ENCODE results near the gene HCN2. TPM values are rescaled to one million over a fixed set of nuclear protein-coding genes. Genes with fewer than 3 reads are reported as not detected.
"Not testable (repeated sequence)": the region's sequence is repeated elsewhere in the genome, so short reads cannot be mapped to it uniquely, and the experiment has no call there.

Gene HCN2
- polyA plus RNA-seq, 1 donor, result 0.09 TPM

GRCh38 chr19:571566-571974, 18.1 kb upstream of the HCN2 start:
- no peak for DNase-seq

- DNase-seq, result peak; percentile 99
Measured at GRCh38 chr19:572140-572742, 17.4 kb upstream of the HCN2 start, which contains the start of gene BSG. TSS of gene BSG (plus strand) at chr19:572596. CDS start at chr19:572635, 39 bp downstream.

GRCh38 chr19:572743-573518, 16.8 kb upstream of the HCN2 start:
- DNase-seq, result peak; percentile 62

- DNase-seq, result no peak
Measured at GRCh38 chr19:573519-573825, 16.2 kb upstream of the HCN2 start.

- no peak for DNase-seq
Measured at GRCh38 chr19:574658-575526, 14.8 kb upstream of the HCN2 start.

GRCh38 chr19:575527-576506, 13.9 kb upstream of the HCN2 start:
- DNase-seq, result no peak

- no peak for DNase-seq
Measured at GRCh38 chr19:576768-577438, 12.8 kb upstream of the HCN2 start.

- no peak for DNase-seq
Measured at GRCh38 chr19:577439-578392, 12.0 kb upstream of the HCN2 start.

- DNase-seq, result no peak
Measured at GRCh38 chr19:579111-579841, 10.4 kb upstream of the HCN2 start.

GRCh38 chr19:579842-580155, 9.9 kb upstream of the HCN2 start:
- DNase-seq, result no peak

GRCh38 chr19:580274-580835, 9.3 kb upstream of the HCN2 start:
- no peak for DNase-seq

GRCh38 chr19:581399-582111, 8.1 kb upstream of the HCN2 start:
- DNase-seq, result no peak

GRCh38 chr19:582497-583197, 7.0 kb upstream of the HCN2 start:
- no peak for DNase-seq

- DNase-seq, result no peak
Measured at GRCh38 chr19:583198-583967, 6.3 kb upstream of the HCN2 start.

- no peak for DNase-seq
Measured at GRCh38 chr19:583968-584239, 5.8 kb upstream of the HCN2 start.

- DNase-seq, result no peak
Measured at GRCh38 chr19:584240-585001, 5.3 kb upstream of the HCN2 start.

- not testable (repeated sequence) for DNase-seq
Measured at GRCh38 chr19:585146-585545, 4.5 kb upstream of the HCN2 start.
